H1 (cell line): ENCODE data around the gene PI4K2A. TPM values are rescaled to one million over a fixed set of nuclear protein-coding genes. Genes with fewer than 3 reads are reported as not detected.

Experiments
- CTCF ChIA-PET: fragments of 300-600 bp; sonication (Branson Sonifier 250); formaldehyde crosslinking; loops from one replicate; lab custom pipeline; 2021; ENCODE audit not compliant: partially characterized antibody; lab: Charles Lee
- POLR2A ChIA-PET: fragments of 300-600 bp; sonication (Branson Sonifier 250); formaldehyde crosslinking; loops from one replicate; lab custom pipeline; 2021; ENCODE audit warnings: inconsistent platforms; ENCODE audit not compliant: partially characterized antibody; lab: Charles Lee
- DNase-seq, 2 experiments: peaks; one replicate each; pipeline versions ENCODE4 v3.0.0 to v3.0.0-alpha.2; 2010 to 2022; ENCODE audit warnings: low spot score in 2 of 2, low read depth in 1 of 2, mixed read lengths in 1 of 2
- FAIRE-seq: peaks from 2 replicates; lab custom pipeline; 2011; peaks lifted over from hg19 to GRCh38; lab: Jason Lieb, UNC
- H2AFZ ChIP-seq: 2 replicates; pipeline ENCODE4 v1.8.1; 2012; ENCODE audit warnings: low read length, inconsistent platforms
- H2AK5ac ChIP-seq: 2 replicates; pipeline ENCODE4 v1.6.1; 2013; ENCODE audit warnings: low read depth, low read length
- H2BK120ac ChIP-seq: replicated peaks from 2 replicates; pipeline ENCODE3; 2013; ENCODE audit warnings: low read depth, low read length, inconsistent platforms
- H2BK12ac ChIP-seq: 2 replicates; pipeline ENCODE4 v1.6.1; 2013; ENCODE audit warnings: low read depth, low read length
- H2BK15ac ChIP-seq: 2 replicates; pipeline ENCODE4 v1.6.1; 2013; ENCODE audit warnings: low read length
- H2BK20ac ChIP-seq: 2 replicates; pipeline ENCODE4 v1.6.1; 2013; ENCODE audit warnings: low read length
- H2BK5ac ChIP-seq: 2 replicates; pipeline ENCODE4 v1.6.1; 2013; ENCODE audit warnings: low read depth, low read length
- H3K14ac ChIP-seq: 2 replicates; pipeline ENCODE4 v1.6.1; 2013; ENCODE audit warnings: inconsistent platforms; ENCODE audit not compliant: insufficient read length
- H3K18ac ChIP-seq: 2 replicates; pipeline ENCODE4 v1.6.1; 2013; ENCODE audit warnings: low read length; ENCODE audit errors: extremely low read depth
- H3K23ac ChIP-seq: 2 replicates; pipeline ENCODE4 v1.6.1; 2013; ENCODE audit warnings: inconsistent platforms; ENCODE audit not compliant: insufficient read length
- H3K23me2 ChIP-seq: 2 replicates; pipeline ENCODE4 v1.6.1; 2013; ENCODE audit warnings: low read depth, low read length
- H3K27ac ChIP-seq: 2 replicates; pipeline ENCODE4 v1.6.1; 2011; ENCODE audit warnings: low read depth, low read length, inconsistent platforms
- H3K27me3 ChIP-seq, 4 experiments: replicated peaks in 1 of 4; 1 replicate in 1 of 4; 2 replicates in 3 of 4; pipeline versions ENCODE4 v1.6.1 to v1.8.1; 2011 to 2013; ENCODE audit warnings: low read length in 3 of 4, mild to moderate bottlenecking in 3 of 4, inconsistent platforms in 2 of 4, mixed read lengths in 2 of 4, moderate library complexity in 1 of 4; ENCODE audit not compliant: control insufficient read depth in 3 of 4, insufficient read depth in 3 of 4; ENCODE audit errors: extremely low read depth in 1 of 4
- H3K36me3 ChIP-seq, 4 experiments: 2 replicates each; pipeline versions ENCODE4 v1.6.1 to v1.8.1; 2011 to 2013; ENCODE audit warnings: mild to moderate bottlenecking in 4 of 4, low read length in 3 of 4, moderate library complexity in 2 of 4, control low read depth in 1 of 4, inconsistent platforms in 1 of 4; ENCODE audit not compliant: insufficient read depth in 4 of 4, control insufficient read depth in 2 of 4
- H3K4ac ChIP-seq: replicated peaks from 2 replicates; pipeline ENCODE3; 2013; ENCODE audit warnings: low read length, low read depth, mixed read lengths, inconsistent platforms; ENCODE audit not compliant: insufficient read length
- H3K4me1 ChIP-seq, 4 experiments: replicated peaks in 1 of 4; 1 replicate in 1 of 4; 2 replicates in 3 of 4; pipeline versions ENCODE4 v1.6.1 to v1.8.1; 2011 to 2013; ENCODE audit warnings: low read length in 3 of 4, inconsistent platforms in 2 of 4, mixed read lengths in 1 of 4; ENCODE audit not compliant: insufficient read depth in 4 of 4, control insufficient read depth in 3 of 4
- H3K4me2 ChIP-seq, 2 experiments: 2 replicates each; pipeline versions ENCODE4 v1.6.1 to v1.8.1; 2011 to 2013; ENCODE audit warnings: low read depth in 2 of 2, low read length in 2 of 2, control low read depth in 1 of 2, inconsistent platforms in 1 of 2, mild to moderate bottlenecking in 1 of 2; ENCODE audit not compliant: insufficient read depth in 1 of 2
- H3K4me3 ChIP-seq, 4 experiments: fragments of 200-600, 300-600 bp in 1 of 4; sonication (generic), shearing (Covaris generic), sonication (Bioruptor Twin) in 1 of 4; 2 replicates each; pipeline versions ENCODE4 v1.5.1 to v1.8.1; 2011 to 2016; ENCODE audit warnings: low read length in 4 of 4, low read depth in 3 of 4, control low read depth in 2 of 4, inconsistent platforms in 2 of 4, mild to moderate bottlenecking in 2 of 4, mixed read lengths in 1 of 4, moderate library complexity in 1 of 4; ENCODE audit not compliant: insufficient read depth in 2 of 4; ENCODE audit errors: extremely low read depth in 1 of 4
- H3K56ac ChIP-seq: replicated peaks from 2 replicates; pipeline ENCODE3; 2013; ENCODE audit warnings: low read depth, mild to moderate bottlenecking, mixed read lengths, low read length, inconsistent platforms; ENCODE audit not compliant: insufficient read length
- H3K79me1 ChIP-seq: 2 replicates; pipeline ENCODE4 v1.6.1; 2013; ENCODE audit warnings: low read depth, low read length, control low read depth
- H3K79me2 ChIP-seq, 2 experiments: 2 replicates each; pipeline versions ENCODE4 v1.6.1 to v1.8.1; 2012 to 2013; ENCODE audit warnings: low read length in 2 of 2, mild to moderate bottlenecking in 2 of 2, inconsistent platforms in 1 of 2; ENCODE audit not compliant: insufficient read depth in 2 of 2, control insufficient read depth in 1 of 2
- H3K9ac ChIP-seq, 4 experiments: replicated peaks in 1 of 4; 1 replicate in 1 of 4; 2 replicates in 3 of 4; pipeline versions ENCODE4 v1.6.1 to v1.8.1; 2011 to 2013; ENCODE audit warnings: low read depth in 3 of 4, low read length in 3 of 4, control low read depth in 2 of 4, mild to moderate bottlenecking in 2 of 4, moderate library complexity in 2 of 4, inconsistent platforms in 1 of 4; ENCODE audit errors: extremely low read depth in 1 of 4
- H3K9me3 ChIP-seq, 2 experiments: 2 replicates each; pipeline versions ENCODE4 v1.6.1 to v1.8.1; 2012 to 2013; ENCODE audit warnings: mild to moderate bottlenecking in 2 of 2, moderate library complexity in 2 of 2, control low read depth in 1 of 2, inconsistent platforms in 1 of 2, low read depth in 1 of 2, low read length in 1 of 2, mixed read lengths in 1 of 2; ENCODE audit not compliant: insufficient read depth in 2 of 2
- H4K20me1 ChIP-seq, 2 experiments: replicated peaks in 1 of 2; 2 replicates each; pipeline versions ENCODE3 to v1.8.1; 2011 to 2013; ENCODE audit warnings: inconsistent platforms in 2 of 2, low read length in 2 of 2, mild to moderate bottlenecking in 1 of 2; ENCODE audit not compliant: insufficient read depth in 2 of 2, control insufficient read depth in 1 of 2
- H4K5ac ChIP-seq: 2 replicates; pipeline ENCODE4 v1.6.1; 2013; ENCODE audit warnings: low read length, low read depth, mixed read lengths, inconsistent platforms; ENCODE audit not compliant: insufficient read length
- H4K8ac ChIP-seq: 2 replicates; pipeline ENCODE4 v1.8.0; 2013; ENCODE audit warnings: mild to moderate bottlenecking, moderate library complexity, low read length, inconsistent platforms; ENCODE audit not compliant: insufficient read depth; ENCODE audit errors: extremely low read depth
- H4K91ac ChIP-seq: replicated peaks from 2 replicates; pipeline ENCODE3; 2013; ENCODE audit warnings: low read length, mixed read lengths, inconsistent platforms; ENCODE audit not compliant: insufficient read length
- ASH2L ChIP-seq: fragments of 200-600, 300-600 bp; sonication (generic); IDR thresholded peaks from one replicate; pipeline ENCODE4 v1.7.1; 2017; ENCODE audit warnings: low read length
- BACH1 ChIP-seq: IDR thresholded peaks from 2 replicates; pipeline ENCODE4 v1.6.1; 2012; ENCODE audit warnings: low read length, improper control_type of control experiment
- BCL11A ChIP-seq, 2 experiments: IDR thresholded peaks; one replicate each; pipeline ENCODE4 v1.6.1; 2011; ENCODE audit warnings: low read depth in 2 of 2, low read length in 2 of 2, mild to moderate bottlenecking in 2 of 2
- KDM1A ChIP-seq: fragments of 200-600, 300-600 bp; sonication (generic); IDR thresholded peaks from 2 replicates; pipeline ENCODE4 v1.7.1; 2016; ENCODE audit warnings: mild to moderate bottlenecking, low read length, borderline replicate concordance
- MAFK ChIP-seq: IDR thresholded peaks from 2 replicates; pipeline ENCODE4 v1.6.1; 2012; ENCODE audit warnings: low read depth, mild to moderate bottlenecking, improper control_type of control experiment, low read length
- NANOG ChIP-seq: IDR thresholded peaks from 2 replicates; pipeline ENCODE4 v1.6.1; 2011; ENCODE audit warnings: low read length, low read depth, mild to moderate bottlenecking, inconsistent platforms; ENCODE audit not compliant: insufficient read depth, poor library complexity, severe bottlenecking
- RBBP5 ChIP-seq: IDR thresholded peaks from 2 replicates; pipeline ENCODE4 v1.7.1; 2012; ENCODE audit warnings: low read depth, mild to moderate bottlenecking, inconsistent platforms, low read length, moderate library complexity, borderline replicate concordance
- RFX5 ChIP-seq: IDR thresholded peaks from 2 replicates; pipeline ENCODE4 v1.6.1; 2011; ENCODE audit warnings: low read depth, low read length, improper control_type of control experiment, borderline replicate concordance
- RXRA ChIP-seq: IDR thresholded peaks from 2 replicates; pipeline ENCODE4 v1.6.1; 2011; ENCODE audit warnings: low read depth, mild to moderate bottlenecking, low read length, moderate library complexity; ENCODE audit not compliant: insufficient read depth
- SIN3A ChIP-seq, 2 experiments: IDR thresholded peaks in 1 of 2; conservative IDR thresholded peaks in 1 of 2; 2 replicates each; pipeline ENCODE4 v1.6.1; 2011 to 2012; ENCODE audit warnings: low read length in 2 of 2, improper control_type of control experiment in 1 of 2, low read depth in 1 of 2, mild to moderate bottlenecking in 1 of 2
- SP1 ChIP-seq: IDR thresholded peaks from 2 replicates; pipeline ENCODE4 v1.6.1; 2011; ENCODE audit warnings: low read depth, low read length
- SUZ12 ChIP-seq: fragments of 200-600 bp; sonication (generic); IDR thresholded peaks from 2 replicates; pipeline ENCODE4 v1.6.1; 2012; ENCODE audit warnings: mild to moderate bottlenecking, inconsistent platforms, low read length, moderate library complexity, mixed read lengths
- TAF7 ChIP-seq: optimal IDR thresholded peaks from 2 replicates; pipeline ENCODE3; 2011; ENCODE audit warnings: low read depth, mild to moderate bottlenecking, inconsistent platforms, low read length, moderate library complexity, borderline replicate concordance
- YY1 ChIP-seq: IDR thresholded peaks from 2 replicates; pipeline ENCODE4 v1.6.1; 2011; ENCODE audit warnings: low read depth, mild to moderate bottlenecking, low read length
- WGBS, 2 experiments: shearing (Covaris generic) in 1 of 2; methylation state at CpG; one replicate each; pipeline versions ENCODE4 v1.1.6 to v1.1.7; 2013 to 2015; ENCODE audit warnings: low lambda C conversion rate in 2 of 2, mixed read lengths in 2 of 2, inconsistent platforms in 1 of 2, low coverage in 1 of 2, missing lambda C conversion rate in 1 of 2; ENCODE audit not compliant: insufficient replicate concordance in 2 of 2, insufficient coverage in 1 of 2, insufficient read length in 1 of 2; ENCODE audit errors: extremely low coverage in 1 of 2, missing lambda C conversion rate in 1 of 2; 5-methylcytosine and 5-hydroxymethylcytosine counted together
- polyA plus RNA-seq, 7 experiments: library from polyadenylated mRNA; depleted of rRNA in 3 of 7; stranded (reverse) in 5 of 7; unstranded in 2 of 7; fragments of >200 nt in 5 of 7; fragments of 200-250 nt in 2 of 7; gene quantifications; 1 replicate in 5 of 7; 2 replicates in 1 of 7; 4 replicates in 1 of 7; pipeline versions ENCODE4 v1.2.1 to v1.2.3, GENCODE V29; 2011 to 2013; ENCODE audit warnings: missing spikeins in 2 of 7, mixed read lengths in 2 of 7
- total RNA-seq: library from RNA; stranded (reverse); fragmentation: NEBNext Ultra II Directional; extraction: Animal tissue kit (Norgen Biotek cat#: 25700); gene quantifications from 2 replicates; pipeline ENCODE4 v1.2.1, GENCODE V29; 2021

The PI4K2A gene
- total and polyA plus RNA-seq, 2 of the 8 experiments (the other 6 are each of a cell fraction or from before 2014, with no cell fraction given): 20.7 to 21.9 TPM

DNA sequence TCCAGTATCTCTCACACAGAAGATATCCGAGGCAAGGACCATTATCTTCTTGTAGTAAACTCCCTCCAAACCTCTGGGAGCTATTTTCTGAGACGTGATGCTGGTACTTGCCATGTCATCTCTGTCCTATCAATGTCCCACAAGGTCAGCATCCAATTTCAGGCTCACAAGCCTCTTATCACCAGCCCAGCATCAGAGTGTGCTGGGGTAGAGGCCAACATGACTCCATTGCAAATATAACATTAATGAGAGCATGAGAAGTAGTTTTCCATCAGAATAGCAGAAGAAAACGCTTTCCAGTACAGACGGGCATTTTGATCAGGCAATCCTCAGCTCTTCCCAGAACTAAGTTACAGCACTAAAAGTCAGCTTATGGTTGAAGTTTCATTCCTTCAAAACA is 12.7 kb upstream of the PI4K2A start:
- H4K20me1 ChIP-seq: no peaks in the 10 kb centered on the region
- H3K4me2 ChIP-seq: no peak overlapping the region
- ChIA-PET POLR2A (interaction anchor here (0.6 to 1.3 kb wide), 2 partner anchors 10 to 51 kb away, joined by 4 to 5 read pairs; no protein-coding TSS in a partner anchor), CTCF (interaction anchor here (1.4 to 1.6 kb wide), 2 partner anchors 11 to 55 kb away, joined by 3 to 6 read pairs; partner anchors contain the start of gene ANKRD2)
- H3K9me3 ChIP-seq: no peaks in the 10 kb centered on the region
- no peak overlapping the region for H4K8ac ChIP-seq
- no peak overlapping the region for H2BK15ac ChIP-seq
- no peaks in the 10 kb centered on the region for H3K27me3 ChIP-seq
- H3K79me2 ChIP-seq: peaks cover 0 to 11% of the 10 kb centered on the region in 2 experiments; a peak in 2 of 4 replicates
- no peak overlapping the region for H3K14ac ChIP-seq
- 87% methylated on average over 4 of the region's 4 CpGs; no CpG with 5 or more reads in 1 of the 2 experiments for WGBS, 2 experiments
- H2AK5ac ChIP-seq: no peak overlapping the region
- no peak overlapping the region for H4K91ac ChIP-seq
- no peaks in the 10 kb centered on the region; the same call in 1 of the 2 replicates for H3K23me2 ChIP-seq
- H3K23ac ChIP-seq: no peak overlapping the region
- no peak overlapping the region for H2BK20ac ChIP-seq
- H2BK12ac ChIP-seq: no peak overlapping the region
- H3K18ac ChIP-seq: no peak overlapping the region
- no peak overlapping the region for H3K9ac ChIP-seq
- no peak overlapping the region for H2AFZ ChIP-seq
- no peak overlapping the region for H2BK5ac ChIP-seq
- H3K56ac ChIP-seq: no peak overlapping the region
- no peaks in the 10 kb centered on the region for H3K4me1 ChIP-seq
- H2BK120ac ChIP-seq: no peak overlapping the region
- no peaks in the 10 kb centered on the region for H3K36me3 ChIP-seq
- H4K5ac ChIP-seq: no peak overlapping the region
- no peak overlapping the region for H3K4me3 ChIP-seq
- no peak for FAIRE-seq
- H3K79me1 ChIP-seq: no peaks in the 10 kb centered on the region
- H3K4ac ChIP-seq: no peak overlapping the region
- H3K27ac ChIP-seq: no peak overlapping the region
- no peak for DNase-seq
- no peak for TF ChIP-seq SIN3A (conservative IDR thresholded peaks at IDR 0.05 in 1 of 2, IDR thresholded peaks at IDR 0.05 in 1 of 2; ENCODE audit: low read depth in 1 of 2, low read length in 2 of 2)
- TF ChIP-seq SUZ12: no peak
- no peak for TF ChIP-seq SP1
- TF ChIP-seq KDM1A: no peak
- TF ChIP-seq YY1: no peak
- TF ChIP-seq ASH2L: no peak
- TF ChIP-seq RBBP5: no peak
- no peak for TF ChIP-seq NANOG
- no peak for TF ChIP-seq TAF7
- TF ChIP-seq BACH1: no peak
- no peak for TF ChIP-seq BCL11A (IDR thresholded peaks at IDR 0.05; ENCODE audit: low read depth in 2 of 2, low read length in 2 of 2)
- no peak for TF ChIP-seq MAFK
- no peak for TF ChIP-seq RFX5
- no peak for TF ChIP-seq RXRA
